ENCODE data around the gene VIP.
A peak's percentile ranks its signal among the peaks of the same experiment; 100 is the strongest.
"Not testable (repeated sequence)": the region's sequence is repeated elsewhere in the genome, so short reads cannot be mapped to it uniquely, and the experiment has no call there.

Gene VIP

GRCh38 chr6:152750694-152751093 is at the start of gene VIP:
Gene VIP, plus strand, starts transcription at chr6:152750797. Its CDS starts 1,381 bp downstream, at chr6:152752178.
- no peak for DNase-seq

- no peak for DNase-seq
Measured at GRCh38 chr6:152701081-152701862, 49.3 kb upstream of the VIP start.

- DNase-seq, result no peak
Measured at GRCh38 chr6:152701863-152702401, 48.7 kb upstream of the VIP start.

GRCh38 chr6:152703750-152704149 is 46.8 kb upstream of the VIP start:
- DNase-seq, result not testable (repeated sequence)

- DNase-seq, result no peak
Measured at GRCh38 chr6:152705327-152705726, 45.3 kb upstream of the VIP start.

GRCh38 chr6:152716322-152716721 is 34.3 kb upstream of the VIP start:
- no peak for DNase-seq

- no peak for DNase-seq
Measured at GRCh38 chr6:152720974-152721373, 29.6 kb upstream of the VIP start.

- no peak for DNase-seq
Measured at GRCh38 chr6:152721956-152722355, 28.6 kb upstream of the VIP start.

GRCh38 chr6:152723398-152723797 is 27.2 kb upstream of the VIP start:
- DNase-seq, result no peak

GRCh38 chr6:152726313-152726712 is 24.3 kb upstream of the VIP start:
- no peak for DNase-seq

GRCh38 chr6:152727507-152727906 is 23.1 kb upstream of the VIP start:
- DNase-seq, result no peak

GRCh38 chr6:152734630-152735029 is 16.0 kb upstream of the VIP start:
- DNase-seq, result no peak

GRCh38 chr6:152736687-152737273 is 13.8 kb upstream of the VIP start:
- no peak for DNase-seq

GRCh38 chr6:152745509-152746171 is 5.0 kb upstream of the VIP start:
- no peak for DNase-seq

- DNase-seq, result no peak
Measured at GRCh38 chr6:152746172-152746553, 4.4 kb upstream of the VIP start.

GRCh38 chr6:152748843-152749242 is 1.8 kb upstream of the VIP start:
- peak; percentile 34 for DNase-seq

- no peak for DNase-seq
Measured at GRCh38 chr6:152749336-152749735, 1.3 kb upstream of the VIP start.

- no peak for DNase-seq
Measured at GRCh38 chr6:152765331-152765730, 14.7 kb downstream of the VIP start.

- DNase-seq, result no peak
Measured at GRCh38 chr6:152769159-152769558, 18.6 kb downstream of the VIP start.

GRCh38 chr6:152769993-152770392 is 19.4 kb downstream of the VIP start:
- no peak for DNase-seq

GRCh38 chr6:152771061-152771687 is 20.6 kb downstream of the VIP start:
- no peak for DNase-seq

- DNase-seq, result no peak
Measured at GRCh38 chr6:152775428-152775827, 24.8 kb downstream of the VIP start.

- no peak for DNase-seq
Measured at GRCh38 chr6:152776833-152777232, 26.2 kb downstream of the VIP start.
